Central memory CD8-positive, alpha-beta T cell (primary cell): Measurements from ENCODE around the gene IGSF22.
A peak's percentile ranks its signal among the peaks of the same experiment; 100 is the strongest.

Experiments used
- ATAC-seq: fragments of 150-1000 bp; cut with Tn5 transposase; replicated peaks from 2 replicates; pipeline ENCODE4 v1.10.0; 2022; ENCODE audit warnings: mild to moderate bottlenecking, moderate FRiP score, moderate number of reproducible peaks; ENCODE audit not compliant: poor library complexity, severe bottlenecking; ENCODE audit errors: extremely low read depth
- DNase-seq, 2 donors: peaks; one replicate each; pipeline ENCODE4 v3.0.0; 2021; ENCODE audit warnings: low spot score in 2 of 2
- H3K27ac Mint-ChIP-seq: one replicate; pipeline ENCODE4 v1.8.0; 2022; ENCODE audit warnings: low read depth, mild to moderate bottlenecking, moderate library complexity, mixed read lengths
- H3K27me3 Mint-ChIP-seq: one replicate; pipeline ENCODE4 v1.8.0; 2022; ENCODE audit warnings: mixed read lengths
- H3K36me3 Mint-ChIP-seq: one replicate; pipeline ENCODE4 v1.8.0; 2022; ENCODE audit warnings: mild to moderate bottlenecking, moderate library complexity, mixed read lengths; ENCODE audit not compliant: insufficient read depth
- H3K4me1 Mint-ChIP-seq: one replicate; pipeline ENCODE4 v1.8.0; 2022; ENCODE audit warnings: mixed read lengths
- H3K4me3 Mint-ChIP-seq: one replicate; pipeline ENCODE4 v1.8.0; 2022; ENCODE audit warnings: mild to moderate bottlenecking, moderate library complexity, mixed read lengths
- H3K9me3 Mint-ChIP-seq: one replicate; pipeline ENCODE4 v1.8.0; 2022; ENCODE audit warnings: mixed read lengths

IGSF22 gene

GRCh38 chr11:18737642-18738041 is 11.7 kb upstream of the IGSF22 start:
- no peak overlapping the region for H3K27ac Mint-ChIP-seq
- H3K36me3 Mint-ChIP-seq = no peaks in the 10 kb centered on the region
- H3K4me1 Mint-ChIP-seq = no peaks in the 10 kb centered on the region
- ATAC-seq = no peak
- no peaks in the 10 kb centered on the region for H3K9me3 Mint-ChIP-seq
- H3K4me3 Mint-ChIP-seq = no peak overlapping the region
- no peak for DNase-seq
- H3K27me3 Mint-ChIP-seq = peaks cover 17% of the 10 kb centered on the region

- Mint-ChIP-seq H3K27ac (no peak overlapping the region), H3K4me3 (no peak overlapping the region), H3K4me1 (peaks cover 5% of the 10 kb centered on the region), H3K9me3 (no peaks in the 10 kb centered on the region), H3K27me3 (peaks cover 17% of the 10 kb centered on the region), H3K36me3 (no peaks in the 10 kb centered on the region)
- DNase-seq (no peak), ATAC-seq (no peak)
These were observed 10.7 kb upstream of the IGSF22 start for GRCh38 chr11:18736590-18737148.

- no peaks in the 10 kb centered on the region for H3K36me3 Mint-ChIP-seq
- H3K27me3 Mint-ChIP-seq = peaks cover 17% of the 10 kb centered on the region
- ATAC-seq (no peak), DNase-seq (no peak)
- peaks cover 5% of the 10 kb centered on the region for H3K4me1 Mint-ChIP-seq
- H3K27ac Mint-ChIP-seq = no peak overlapping the region
- no peaks in the 10 kb centered on the region for H3K9me3 Mint-ChIP-seq
- H3K4me3 Mint-ChIP-seq = no peak overlapping the region
These were observed 7.2 kb upstream of the IGSF22 start for GRCh38 chr11:18733202-18733601.

GRCh38 chr11:18731949-18732821 is 6.2 kb upstream of the IGSF22 start:
- H3K9me3 Mint-ChIP-seq = no peaks in the 10 kb centered on the region
- peaks cover 17% of the 10 kb centered on the region for H3K27me3 Mint-ChIP-seq
- H3K27ac Mint-ChIP-seq = no peak overlapping the region
- DNase-seq (peak; percentile 52 to 57), ATAC-seq (peak; percentile 49)
- H3K4me3 Mint-ChIP-seq = no peak overlapping the region
- H3K4me1 Mint-ChIP-seq = peaks cover 11% of the 10 kb centered on the region
- H3K36me3 Mint-ChIP-seq = no peaks in the 10 kb centered on the region

GRCh38 chr11:18731441-18731840 is 5.5 kb upstream of the IGSF22 start:
- ATAC-seq (no peak), DNase-seq (no peak)
- Mint-ChIP-seq H3K27ac (no peak overlapping the region), H3K9me3 (no peaks in the 10 kb centered on the region), H3K36me3 (no peaks in the 10 kb centered on the region), H3K27me3 (peaks cover 17% of the 10 kb centered on the region), H3K4me1 (peaks cover 11% of the 10 kb centered on the region), H3K4me3 (no peak overlapping the region)

GRCh38 chr11:18730020-18730419 is 4.0 kb upstream of the IGSF22 start:
- Mint-ChIP-seq H3K4me1 (peaks cover 11% of the 10 kb centered on the region), H3K36me3 (no peaks in the 10 kb centered on the region), H3K27ac (no peak overlapping the region), H3K27me3 (peaks cover 3% of the 10 kb centered on the region), H3K9me3 (no peaks in the 10 kb centered on the region), H3K4me3 (no peak overlapping the region)
- DNase-seq (no peak), ATAC-seq (no peak)

- DNase-seq (no peak), ATAC-seq (no peak)
- Mint-ChIP-seq H3K9me3 (no peaks in the 10 kb centered on the region), H3K4me1 (peaks cover 11% of the 10 kb centered on the region), H3K27me3 (no peaks in the 10 kb centered on the region), H3K27ac (no peak overlapping the region), H3K36me3 (no peaks in the 10 kb centered on the region), H3K4me3 (no peak overlapping the region)
These were observed 3.4 kb upstream of the IGSF22 start for GRCh38 chr11:18729426-18729825.

- ATAC-seq (no peak), DNase-seq (no peak)
- Mint-ChIP-seq H3K27ac (no peak overlapping the region), H3K9me3 (no peaks in the 10 kb centered on the region), H3K36me3 (no peaks in the 10 kb centered on the region), H3K4me3 (no peak overlapping the region), H3K4me1 (peaks cover 11% of the 10 kb centered on the region), H3K27me3 (no peaks in the 10 kb centered on the region)
These were observed 2.7 kb upstream of the IGSF22 start for GRCh38 chr11:18728658-18729057.

- Mint-ChIP-seq H3K4me1 (peaks cover 11% of the 10 kb centered on the region), H3K27ac (no peak overlapping the region), H3K36me3 (no peaks in the 10 kb centered on the region), H3K27me3 (no peaks in the 10 kb centered on the region), H3K4me3 (no peak overlapping the region), H3K9me3 (no peaks in the 10 kb centered on the region)
- ATAC-seq = no peak
- no peak for DNase-seq
These were observed 1.7 kb upstream of the IGSF22 start for GRCh38 chr11:18727479-18728236.

- H3K9me3 Mint-ChIP-seq = no peaks in the 10 kb centered on the region
- H3K27me3 Mint-ChIP-seq = no peaks in the 10 kb centered on the region
- H3K36me3 Mint-ChIP-seq = peaks cover 1% of the 10 kb centered on the region
- ATAC-seq (no peak), DNase-seq (no peak)
- peaks cover 28% of the 10 kb centered on the region for H3K4me1 Mint-ChIP-seq
- H3K4me3 Mint-ChIP-seq = no peak overlapping the region
- H3K27ac Mint-ChIP-seq = no peak overlapping the region
These were observed 2.0 kb downstream of the IGSF22 start for GRCh38 chr11:18723991-18724390.

GRCh38 chr11:18722293-18722637 is 3.7 kb downstream of the IGSF22 start:
- H3K9me3 Mint-ChIP-seq = no peaks in the 10 kb centered on the region
- ATAC-seq = no peak
- peak overlapping the region; percentile 84 for H3K4me3 Mint-ChIP-seq
- H3K36me3 Mint-ChIP-seq = peaks cover 1% of the 10 kb centered on the region
- DNase-seq = no peak
- H3K4me1 Mint-ChIP-seq = peaks cover 22% of the 10 kb centered on the region
- H3K27me3 Mint-ChIP-seq = no peaks in the 10 kb centered on the region
- H3K27ac Mint-ChIP-seq = no peak overlapping the region

- DNase-seq (no peak), ATAC-seq (peak; percentile 64)
- peak overlapping the region; percentile 84 for H3K4me3 Mint-ChIP-seq
- no peak overlapping the region for H3K27ac Mint-ChIP-seq
- no peaks in the 10 kb centered on the region for H3K27me3 Mint-ChIP-seq
- no peaks in the 10 kb centered on the region for H3K9me3 Mint-ChIP-seq
- peaks cover 22% of the 10 kb centered on the region for H3K4me1 Mint-ChIP-seq
- H3K36me3 Mint-ChIP-seq = peaks cover 1% of the 10 kb centered on the region
These were observed 4.3 kb downstream of the IGSF22 start for GRCh38 chr11:18721561-18722292.
